ENCODE results near the gene HMGCLL1.

Gene HMGCLL1

DNA sequence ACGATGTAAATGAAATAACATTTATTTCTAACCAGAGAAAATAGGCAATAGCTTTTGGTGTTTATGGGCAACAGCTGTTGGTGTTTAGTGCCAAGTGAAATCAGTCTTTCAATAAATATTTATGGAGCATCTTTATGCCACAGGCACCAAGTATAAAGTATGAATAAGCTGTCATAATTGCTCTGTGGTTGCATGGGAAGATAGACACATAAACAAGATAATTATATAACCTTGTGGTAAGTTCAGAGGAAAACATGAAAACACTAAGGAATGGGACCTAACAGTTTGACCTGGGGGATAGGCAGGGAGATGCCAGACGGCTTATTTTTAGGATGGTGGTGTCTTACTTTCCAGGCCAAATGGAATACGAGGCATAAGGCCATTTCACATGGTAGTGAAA, 140.8 kb downstream of the HMGCLL1 start:
- no peak for DNase-seq

DNA sequence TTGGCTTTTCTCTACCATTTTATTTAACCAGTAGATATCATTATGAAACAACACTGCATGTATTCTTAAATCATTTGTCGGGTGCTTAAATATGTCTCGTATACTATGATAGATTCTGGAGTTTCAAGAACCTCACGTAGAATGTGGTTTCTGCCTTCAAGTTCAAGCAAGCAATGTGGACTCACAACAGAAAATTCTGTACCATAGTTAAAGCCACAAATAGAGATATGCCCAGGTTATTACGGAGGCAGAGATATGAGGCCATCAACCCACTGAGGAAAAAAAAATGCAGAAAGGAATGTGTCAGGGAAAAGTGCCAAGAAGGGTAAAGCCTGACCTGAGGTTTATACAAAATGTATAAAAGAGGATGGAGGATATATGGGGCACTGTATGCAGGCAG, 141.9 kb downstream of the HMGCLL1 start:
- DNase-seq, result no peak

DNA sequence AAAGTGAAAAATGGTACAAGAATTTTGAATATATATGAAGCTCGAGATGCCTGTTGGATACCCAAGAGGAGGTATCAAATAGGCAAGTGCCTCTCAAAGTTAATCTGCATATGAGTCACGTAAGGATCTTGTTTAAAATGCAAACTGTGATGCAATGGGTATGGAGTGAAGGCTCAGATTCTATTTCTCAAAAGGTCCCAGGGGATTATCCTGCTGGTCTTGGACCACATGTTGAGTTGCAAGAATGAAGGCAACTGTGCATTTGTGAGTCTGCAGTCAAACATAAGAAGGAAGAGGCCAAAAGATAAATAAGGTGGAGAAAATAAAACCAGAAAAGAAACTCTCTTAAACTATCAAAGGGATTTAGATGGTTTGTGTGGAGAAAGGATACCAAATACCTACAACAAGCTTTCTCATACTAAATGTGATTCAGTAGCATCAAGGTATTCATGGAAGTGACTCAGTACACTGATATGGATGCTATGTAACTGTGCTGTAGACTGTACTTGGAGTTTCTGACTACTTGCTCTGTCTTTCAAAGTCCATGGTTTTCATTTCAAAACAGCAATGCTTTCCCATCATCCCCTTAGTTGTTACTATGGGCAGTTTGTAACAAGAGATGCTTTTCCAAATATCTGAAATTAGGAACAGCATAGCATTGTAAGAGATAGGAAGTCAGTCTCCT, 145.4 kb downstream of the HMGCLL1 start:
- DNase-seq, result no peak

DNA sequence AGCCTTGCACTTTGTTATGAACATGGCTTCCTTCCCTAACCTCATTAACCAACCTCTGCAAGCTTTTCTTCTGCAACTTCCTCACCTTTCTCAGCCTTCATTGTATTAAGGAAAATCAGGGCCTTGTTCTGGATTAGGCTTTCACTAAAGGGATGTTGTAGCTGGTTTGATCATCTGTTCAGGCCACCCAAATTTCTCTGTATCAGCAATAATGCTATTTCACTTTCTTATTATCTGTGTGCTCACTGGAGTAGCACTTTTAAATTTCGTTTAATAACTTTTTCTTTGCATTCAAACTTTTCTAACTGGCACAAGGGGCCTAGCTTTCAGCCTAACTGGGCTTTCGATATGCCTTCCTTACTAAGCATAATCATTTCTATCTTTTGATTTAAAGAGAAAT, 155.1 kb downstream of the HMGCLL1 start:
- no peak for DNase-seq

DNA sequence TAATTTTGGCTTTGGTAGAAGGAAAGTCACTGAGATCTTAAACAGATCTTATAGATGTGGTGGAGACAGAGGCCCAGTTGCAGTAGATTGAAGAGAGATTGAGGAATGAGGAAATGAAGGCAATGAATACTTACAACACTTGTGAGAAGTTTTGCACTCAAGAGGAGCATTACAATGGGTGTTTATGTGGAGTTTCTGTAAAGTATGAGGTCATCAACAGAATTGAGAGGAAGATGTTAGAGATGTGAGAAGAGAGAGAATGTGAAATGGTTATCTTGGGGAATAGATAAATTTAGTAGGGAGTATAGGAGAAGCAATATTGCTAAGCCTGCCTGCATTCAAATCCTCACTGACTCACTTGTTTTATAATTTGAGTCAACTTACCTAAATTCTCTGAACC, 168.3 kb downstream of the HMGCLL1 start:
- DNase-seq, result no peak

DNA sequence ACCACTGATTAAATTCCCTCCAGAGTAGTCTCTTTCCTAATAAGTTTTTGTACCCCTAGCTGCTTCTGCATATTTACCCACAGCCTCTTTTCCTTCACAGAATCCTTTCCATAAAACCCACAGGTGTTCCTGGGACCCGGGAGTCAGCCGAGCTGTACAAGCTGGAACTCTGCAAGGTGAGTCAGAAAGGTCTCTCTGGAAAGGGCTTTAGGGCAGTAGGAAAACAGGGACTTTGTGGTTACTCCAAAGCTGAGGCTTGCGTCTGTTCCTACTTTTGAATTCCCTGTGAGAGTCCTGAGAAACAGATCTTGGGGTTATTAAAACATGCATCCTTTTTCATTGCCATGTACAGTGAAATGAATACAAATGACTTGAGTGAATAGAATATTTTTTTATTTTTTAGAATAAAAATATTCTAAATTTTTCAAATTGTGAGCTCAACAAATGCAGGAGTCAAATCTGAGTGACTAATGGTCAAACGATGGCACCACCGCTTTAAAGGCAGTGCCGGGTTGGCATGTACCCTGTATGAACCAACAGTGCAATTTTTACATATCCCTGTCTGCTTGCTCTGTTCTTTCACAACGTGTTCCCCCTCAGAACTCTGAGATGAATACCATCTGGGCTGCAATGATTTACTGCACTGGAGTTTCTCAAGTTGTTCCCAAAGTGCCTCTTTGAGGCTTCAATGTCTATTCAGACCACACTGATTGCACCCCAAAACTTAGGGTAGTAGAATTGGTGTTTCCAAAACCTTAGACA, 173.3 kb downstream of the HMGCLL1 start:
- no peak for DNase-seq

DNA sequence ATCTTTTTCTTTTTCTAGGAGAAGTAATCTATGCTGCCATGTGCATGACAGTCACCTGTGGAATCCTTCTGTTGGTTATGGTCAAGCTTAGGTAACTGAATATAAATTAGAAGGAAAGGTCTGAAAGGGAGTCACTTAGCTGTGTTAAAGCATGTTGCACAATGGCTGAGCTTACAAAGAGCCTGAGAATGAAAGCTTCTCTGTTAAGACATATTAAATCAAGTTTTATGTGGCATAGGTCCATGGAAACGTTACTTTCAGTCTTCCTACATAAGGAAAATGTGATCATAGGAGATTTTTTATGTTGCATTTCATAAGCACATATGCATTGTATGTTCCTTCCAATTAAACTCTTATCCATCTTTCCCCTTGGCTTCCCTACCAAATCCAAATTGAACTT, 179.6 kb downstream of the HMGCLL1 start:
- DNase-seq, result no peak

DNA sequence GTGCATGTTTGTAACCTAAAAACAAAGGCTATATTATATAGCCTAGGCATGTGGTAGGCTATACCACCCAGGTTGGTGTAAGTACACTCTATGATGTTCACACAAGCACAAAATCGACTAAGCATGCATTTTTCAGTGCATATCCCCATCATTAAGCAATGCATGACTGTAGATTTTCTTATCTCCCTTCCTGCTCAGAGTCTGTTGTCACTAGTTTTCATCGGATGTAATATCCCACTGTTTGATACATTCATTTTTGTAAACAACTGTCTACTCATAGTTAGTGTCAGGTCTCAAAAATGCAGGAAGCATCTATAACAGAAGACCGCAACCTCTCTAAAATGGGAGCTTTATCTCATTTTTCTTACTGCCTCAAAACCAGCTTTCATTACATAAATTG, 181.0 kb downstream of the HMGCLL1 start:
- no peak for DNase-seq

DNA sequence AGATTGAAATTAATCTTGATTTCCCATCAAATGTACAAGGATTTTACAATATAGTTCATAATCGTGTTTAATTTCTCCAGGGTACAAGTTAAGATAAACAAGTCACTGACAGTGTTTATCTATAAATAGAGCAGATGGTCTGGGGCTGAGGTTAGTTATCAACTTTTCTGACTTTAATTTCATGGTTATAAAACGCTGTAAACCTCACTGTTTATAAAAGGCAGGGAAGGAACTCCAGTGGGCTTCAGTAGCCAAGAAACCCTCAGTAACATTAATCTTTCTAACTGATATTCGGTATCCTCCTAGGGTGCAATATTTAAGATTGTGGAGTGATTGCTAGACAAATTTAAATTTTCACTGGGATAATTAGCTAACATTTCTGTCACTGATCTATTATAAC, 183.1 kb downstream of the HMGCLL1 start:
- no peak for DNase-seq

DNA sequence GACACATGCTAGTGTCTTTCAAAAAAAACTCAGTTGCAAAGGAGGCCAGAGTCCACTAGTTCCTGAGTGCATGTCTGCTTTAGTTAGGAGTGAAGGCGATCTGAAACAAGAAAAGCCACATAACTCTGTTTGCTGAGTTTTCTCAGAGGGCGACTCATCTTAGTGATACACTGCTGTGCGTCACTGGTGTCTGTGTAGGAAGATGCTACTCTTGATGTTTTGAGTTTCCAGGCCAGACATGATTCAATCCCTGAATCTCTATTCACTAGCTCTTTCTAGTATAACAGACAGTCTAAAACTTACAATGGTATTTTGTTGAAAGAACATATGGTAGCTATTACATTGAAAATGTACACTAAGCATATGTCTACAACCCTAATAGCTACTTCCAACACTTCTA, 190.8 kb downstream of the HMGCLL1 start:
- DNase-seq, result no peak

Data from activated naive CD4-positive, alpha-beta T cell treated with Interleukin-2 at 50 U/mL for 16 hours (primary cell).